T-helper 9 cell (primary cell): ENCODE results near the gene PRKG1.
"Not testable (repeated sequence)": the region's sequence is repeated elsewhere in the genome, so short reads cannot be mapped to it uniquely, and the experiment has no call there.

Experiments
- DNase-seq: peaks from one replicate; pipeline ENCODE4 v3.0.0-alpha.2; 2020

The PRKG1 gene

DNA sequence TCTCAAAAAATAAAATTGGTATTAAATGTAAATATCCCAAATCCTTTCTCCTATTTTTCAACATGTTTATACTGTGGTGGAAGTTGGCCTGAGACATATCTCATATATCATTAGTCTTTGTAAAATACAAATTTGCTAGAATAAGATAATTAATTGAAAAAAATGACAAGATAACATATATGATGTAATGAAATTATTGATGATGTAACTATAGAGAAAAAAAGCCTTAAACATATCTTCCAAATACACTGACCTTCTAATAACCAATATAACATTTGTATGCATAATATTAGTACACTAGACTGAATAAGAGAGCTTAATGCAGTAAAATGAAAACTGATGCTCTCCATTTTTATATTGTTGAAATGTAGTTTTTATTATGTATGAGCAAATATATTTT is 104.3 kb downstream of the PRKG1 start:
- DNase-seq, result no peak

DNA sequence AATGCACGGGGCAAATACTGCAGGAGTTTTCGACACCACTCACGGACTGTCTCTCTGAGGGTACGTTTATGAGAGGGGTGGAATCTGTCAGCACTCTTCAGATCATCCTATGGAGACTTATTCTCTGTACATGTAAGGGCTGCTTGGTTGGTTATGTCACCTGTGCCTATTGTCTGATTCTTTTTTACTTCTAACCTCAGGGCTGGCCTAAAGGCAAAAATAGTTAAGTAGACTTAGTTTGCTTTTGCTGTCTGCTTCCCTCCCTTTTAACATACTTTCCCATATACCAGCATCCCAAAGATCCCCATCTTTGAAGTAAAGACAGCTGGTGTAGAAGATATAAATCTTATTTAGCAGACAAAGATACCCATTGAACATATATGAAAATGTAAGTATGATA is 105.9 kb downstream of the PRKG1 start:
- no peak for DNase-seq

DNA sequence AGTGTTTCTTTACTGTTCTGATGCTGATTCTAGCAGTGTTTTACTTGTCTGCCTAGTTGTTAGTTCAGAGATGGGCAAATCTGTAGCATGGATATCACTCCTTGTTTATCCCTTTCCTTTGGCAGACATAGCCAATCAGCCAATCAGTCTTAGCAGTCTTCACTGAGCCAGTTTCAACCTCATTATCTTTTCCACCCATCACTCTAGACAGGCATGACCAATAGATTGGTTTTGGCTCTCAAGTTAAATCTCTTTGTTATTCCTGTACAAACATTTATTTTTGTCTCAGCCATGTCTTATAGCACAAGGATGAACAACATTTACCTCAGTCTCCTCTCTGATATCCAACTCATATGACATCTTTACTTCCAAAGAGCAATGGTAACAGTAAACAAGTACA is 109.5 kb downstream of the PRKG1 start:
- no peak for DNase-seq

GRCh38 chr10:51186361-51186760 is 112.1 kb downstream of the PRKG1 start:
- no peak for DNase-seq

DNA sequence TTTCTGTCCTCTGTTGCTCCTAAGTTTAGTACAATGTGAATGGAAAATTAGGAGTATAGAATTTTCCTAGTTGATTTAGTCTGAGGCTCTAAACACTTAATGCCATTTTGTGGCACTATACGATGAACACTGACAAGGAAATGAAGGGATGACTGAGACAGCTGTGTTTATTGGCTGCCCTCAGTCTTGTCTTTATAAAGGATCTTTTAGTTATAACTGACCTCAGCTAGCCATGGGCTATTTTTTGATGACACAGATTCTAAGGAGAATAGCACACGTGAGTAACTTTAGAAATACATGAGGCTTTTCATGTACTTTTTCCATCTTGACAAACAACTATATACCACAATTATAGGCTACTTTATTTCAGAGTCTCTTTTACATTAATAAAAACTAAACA is 113.7 kb downstream of the PRKG1 start:
- DNase-seq, result no peak

- no peak for DNase-seq
These were observed 114.6 kb downstream of the PRKG1 start for GRCh38 chr10:51188866-51189265.

DNA sequence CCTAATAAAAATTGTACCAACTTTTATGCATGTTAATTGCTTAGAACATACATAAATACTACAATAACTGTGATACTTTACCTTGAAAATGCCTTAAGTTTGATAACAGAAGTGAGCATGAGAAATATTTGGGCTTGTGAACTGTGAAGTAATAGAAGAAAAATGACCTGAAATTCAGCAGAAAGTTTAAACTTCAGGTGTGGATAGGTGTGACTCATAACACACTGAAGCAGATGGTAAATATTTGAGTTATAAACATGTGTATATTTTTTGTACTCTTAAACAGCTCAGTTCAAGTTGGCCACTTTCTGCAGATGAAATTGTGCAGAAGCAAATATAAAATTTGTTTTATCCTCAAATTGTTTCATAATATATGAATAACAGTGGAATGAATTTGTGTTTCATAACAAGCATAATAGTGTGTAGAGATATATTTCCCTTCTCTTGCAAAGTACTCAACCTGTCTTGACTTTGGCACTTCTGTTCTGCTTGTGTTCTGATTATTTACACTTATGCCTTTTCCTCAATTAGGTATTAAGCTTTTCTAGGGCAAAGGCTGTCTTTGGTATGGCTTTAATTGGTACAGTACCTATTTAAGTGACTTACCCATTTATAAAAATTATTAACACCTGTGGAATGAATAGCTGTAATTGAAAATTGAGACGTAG is 122.4 kb downstream of the PRKG1 start:
- no peak for DNase-seq

GRCh38 chr10:51198170-51198569 is 123.9 kb downstream of the PRKG1 start:
- no peak for DNase-seq

DNA sequence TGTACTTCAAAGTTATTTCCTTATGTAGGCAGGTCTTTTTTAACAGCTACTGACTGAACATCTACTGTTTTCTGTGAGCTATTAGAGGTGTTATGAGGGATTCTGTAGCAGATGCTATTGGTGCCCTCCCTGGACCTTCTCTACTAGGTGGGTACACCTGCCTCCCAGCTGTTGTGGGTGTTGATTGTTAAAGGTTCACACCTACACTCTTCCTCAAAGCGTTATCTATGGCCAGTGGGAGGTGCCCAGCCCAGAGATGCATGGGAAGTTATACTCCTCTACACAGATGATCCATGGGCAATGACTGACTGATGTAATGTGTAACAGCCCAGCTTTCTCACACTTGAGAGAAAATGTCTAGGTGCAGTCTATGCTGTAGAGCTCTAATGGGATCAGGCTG is 127.7 kb downstream of the PRKG1 start:
- no peak for DNase-seq

DNA sequence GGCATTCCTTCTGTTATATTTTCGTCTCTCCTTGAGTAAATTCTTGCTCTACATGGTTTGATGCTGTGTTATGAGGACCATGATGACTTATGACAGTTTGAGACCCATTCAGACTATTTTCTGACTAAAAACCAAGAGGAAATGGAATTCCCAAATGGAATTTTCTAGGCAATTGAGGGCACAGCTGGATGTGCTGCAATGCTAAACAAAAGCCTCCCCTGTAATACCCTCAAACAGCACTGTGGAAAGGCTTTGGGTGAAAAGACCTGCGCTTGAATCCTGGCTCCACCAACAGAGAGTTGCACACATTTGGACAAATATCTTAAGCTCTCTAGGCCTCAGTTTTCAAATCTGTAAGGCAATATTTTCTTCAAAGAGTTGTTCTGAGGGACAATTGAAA is 129.1 kb downstream of the PRKG1 start:
- DNase-seq, result no peak

- DNase-seq, result no peak
These were observed 129.8 kb downstream of the PRKG1 start for GRCh38 chr10:51204066-51204465.

- DNase-seq, result no peak
These were observed 130.4 kb downstream of the PRKG1 start for GRCh38 chr10:51204701-51205100.

DNA sequence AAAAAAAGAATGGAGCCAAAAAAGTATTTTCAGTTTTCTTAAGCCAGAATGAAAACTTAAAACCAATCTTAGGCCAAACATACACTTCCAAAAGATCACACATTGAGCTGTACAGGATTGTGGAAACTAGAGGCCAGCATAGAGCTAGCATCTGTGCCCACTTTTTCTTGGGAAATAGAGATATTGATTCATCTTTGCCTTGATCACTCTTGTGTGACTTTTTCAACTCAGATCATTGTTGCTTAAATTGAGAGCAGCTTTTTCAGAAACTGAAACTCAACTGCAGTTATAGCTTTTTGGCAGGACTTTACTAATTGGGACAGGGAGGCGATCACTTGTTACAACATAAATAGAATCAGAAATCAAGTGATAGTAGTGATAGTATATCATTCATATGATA is 132.2 kb downstream of the PRKG1 start:
- DNase-seq, result no peak

DNA sequence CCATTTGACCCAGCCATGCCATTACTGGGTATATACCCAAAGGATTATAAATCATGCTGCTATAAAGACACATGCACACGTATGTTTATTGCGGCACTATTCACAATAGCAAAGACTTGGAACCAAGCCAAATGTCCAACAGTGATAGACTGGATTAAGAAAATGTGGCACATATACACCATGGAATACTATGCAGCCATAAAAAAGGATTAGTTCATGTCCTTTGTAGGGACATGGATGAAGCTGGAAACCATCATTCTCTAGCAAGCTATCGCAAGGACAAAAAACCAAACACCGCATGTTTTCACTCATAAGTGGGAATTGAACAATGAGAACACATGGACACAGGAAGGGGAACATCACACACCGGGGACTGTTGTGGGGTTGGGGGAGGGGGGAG is 138.7 kb downstream of the PRKG1 start:
- not testable (repeated sequence) for DNase-seq

GRCh38 chr10:51214207-51215196 is 140.2 kb downstream of the PRKG1 start:
- DNase-seq, result no peak

- no peak for DNase-seq
These were observed 141.9 kb downstream of the PRKG1 start for GRCh38 chr10:51215951-51216834.

DNA sequence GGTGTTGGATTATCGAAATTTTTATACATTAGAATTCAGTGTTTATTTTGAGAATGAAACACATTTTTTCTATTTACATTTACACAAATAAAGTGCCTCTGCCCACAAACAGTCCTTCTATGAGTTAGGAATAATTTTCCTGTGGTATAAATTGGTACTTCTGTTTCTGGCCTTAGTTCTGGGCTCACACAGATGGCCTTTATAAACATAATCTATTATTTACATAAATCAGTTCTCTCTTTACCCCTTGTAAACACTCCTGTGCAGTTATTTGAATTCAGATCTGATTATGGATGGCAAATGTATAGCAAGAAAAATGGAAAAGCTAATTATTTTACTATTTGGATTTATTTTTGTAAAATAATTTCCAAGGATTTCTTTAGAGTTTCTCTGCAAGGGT is 143.2 kb downstream of the PRKG1 start:
- no peak for DNase-seq

DNA sequence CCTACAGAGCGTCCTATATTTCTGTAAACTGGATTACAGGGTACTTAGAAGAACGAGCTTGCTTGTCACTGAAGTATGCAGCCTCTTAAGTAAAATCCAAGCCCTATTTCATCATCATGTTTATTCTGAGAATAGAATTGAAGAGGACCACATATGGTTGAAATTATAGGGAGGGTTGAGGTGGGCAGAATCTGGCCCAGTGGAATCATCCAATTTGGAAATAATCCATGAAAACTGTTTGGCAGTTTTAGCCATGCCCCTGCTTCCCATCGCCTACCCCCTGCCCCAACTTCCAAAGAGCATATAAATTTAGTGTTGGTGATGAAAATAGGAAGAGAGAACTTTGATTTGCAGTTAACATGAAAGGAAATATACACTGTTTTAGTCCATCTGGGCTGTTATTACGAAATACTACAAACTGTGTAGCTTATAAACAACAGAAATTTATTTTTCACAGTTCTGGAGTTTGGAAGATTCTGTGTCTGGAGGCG is 150.4 kb downstream of the PRKG1 start:
- DNase-seq, result no peak

DNA sequence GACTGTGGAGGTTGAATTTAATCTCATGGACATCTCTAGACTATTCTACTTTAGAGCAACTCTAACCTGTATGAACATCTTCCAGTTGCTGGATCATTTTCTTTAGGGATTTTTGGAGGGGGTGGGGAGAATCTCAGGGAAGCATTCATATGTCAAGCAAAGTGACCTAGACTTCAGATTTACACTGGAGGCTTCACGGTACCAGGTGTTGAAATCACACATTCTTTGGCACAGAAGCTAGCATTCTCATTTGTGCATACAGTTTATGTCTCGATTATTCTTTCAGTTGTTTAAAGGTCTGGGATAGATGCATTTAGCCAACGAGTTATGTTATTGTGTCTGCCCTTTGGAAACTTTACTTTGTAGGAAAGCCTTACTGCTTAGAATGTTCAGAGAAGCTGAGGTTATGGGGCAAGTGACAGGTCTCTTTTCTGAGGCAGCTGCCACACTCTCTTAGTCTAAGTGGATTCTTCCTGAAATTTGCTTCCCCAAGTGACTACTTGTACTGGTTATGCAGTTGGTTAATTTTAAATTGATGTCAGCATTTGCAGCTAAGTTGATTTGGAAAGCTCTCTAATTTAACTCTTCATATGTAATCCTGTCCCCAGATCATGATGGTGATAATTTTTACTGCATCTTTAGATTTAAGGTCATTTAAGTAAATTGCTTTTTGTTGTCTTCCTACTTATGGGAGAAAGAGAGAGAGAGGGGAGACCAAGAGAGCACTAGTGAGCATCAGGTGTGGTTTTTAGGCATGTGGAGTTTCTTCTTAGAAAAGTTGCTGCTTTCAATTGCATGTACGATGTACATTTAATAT is 153.8 kb downstream of the PRKG1 start:
- no peak for DNase-seq

GRCh38 chr10:51228714-51229100 is 154.4 kb downstream of the PRKG1 start:
- no peak for DNase-seq

DNA sequence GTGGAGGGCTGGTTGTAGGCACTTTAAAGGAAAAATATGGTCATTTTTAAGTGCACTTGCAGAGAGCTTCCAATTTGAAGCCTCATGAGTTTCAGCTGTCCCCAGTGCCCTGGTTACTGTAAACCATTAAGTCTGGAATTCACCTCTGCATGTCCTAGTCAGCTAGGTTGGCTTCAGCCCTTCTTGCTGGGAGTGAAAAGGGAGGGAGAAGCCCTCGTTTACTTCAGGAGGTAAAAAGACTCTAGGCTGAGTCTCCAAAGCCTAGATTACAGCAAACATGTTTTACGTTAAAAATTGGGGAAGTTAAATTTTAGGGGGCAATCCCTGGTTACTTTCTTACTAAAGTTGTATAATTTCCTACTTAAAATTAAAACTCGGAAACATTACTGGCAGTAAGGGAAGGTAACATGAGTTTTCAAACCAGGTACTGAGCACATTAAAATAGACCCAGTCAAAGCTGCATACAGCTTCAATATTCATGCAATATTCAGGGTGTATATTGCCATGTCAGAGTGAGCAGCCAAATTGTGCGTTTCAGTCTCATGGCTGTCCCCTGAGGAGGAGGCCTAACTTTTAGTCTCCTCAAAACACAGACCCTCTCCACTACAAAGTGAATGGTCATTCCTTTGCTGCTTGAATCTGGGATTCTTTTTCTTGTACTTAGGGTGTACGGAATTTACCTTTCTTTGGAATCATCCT is 156.7 kb downstream of the PRKG1 start:
- no peak for DNase-seq
